ENCODE data around the gene TMX4. TPM values are rescaled to one million over a fixed set of nuclear protein-coding genes. Genes with fewer than 3 reads are reported as not detected.

Gene TMX4
- total and polyA plus RNA-seq, 4 donors, result 12.6 to 17.3 (median 15.9) TPM

DNA sequence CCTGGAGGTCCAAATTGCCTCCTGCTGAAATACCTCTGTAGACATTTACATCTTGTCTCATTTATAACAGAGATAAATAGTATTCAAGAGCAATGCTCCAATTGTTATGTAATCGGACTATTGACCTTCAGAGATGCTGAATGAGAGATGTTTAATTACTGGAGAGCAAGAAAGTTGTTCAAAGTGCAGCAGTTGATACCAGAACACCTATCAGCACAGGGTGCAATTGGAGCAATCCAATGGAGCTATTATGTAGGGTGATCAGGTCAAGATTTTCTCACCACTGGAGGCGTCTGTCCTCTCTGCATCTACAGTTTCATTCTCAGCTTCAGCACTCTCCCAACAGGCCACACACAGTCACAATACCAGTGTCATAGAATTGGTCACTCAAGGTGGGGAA, 19.5 kb upstream of the TMX4 start (continued):
- peak; percentile 85 to 96 for TF ChIP-seq HNF4A (conservative IDR thresholded peaks at IDR 0.05)

DNA sequence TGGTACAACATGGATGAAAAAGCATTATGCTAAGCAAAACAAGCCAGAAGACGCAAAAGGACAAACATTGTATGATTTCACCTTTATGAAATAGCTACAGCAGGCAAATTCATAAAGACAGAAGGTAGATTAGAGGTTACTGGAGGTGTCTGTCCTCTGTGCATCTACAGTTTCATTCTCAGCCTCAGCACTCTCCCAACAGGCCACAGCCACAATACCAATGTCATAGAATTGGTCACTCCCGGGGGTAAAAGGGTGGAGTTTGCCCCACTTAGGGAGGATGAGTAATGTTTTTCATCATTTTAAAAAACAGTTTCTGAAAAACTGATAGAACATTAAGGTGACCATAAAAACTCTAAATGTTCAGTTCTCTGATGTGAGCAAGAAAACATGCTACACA, 17.2 kb upstream of the TMX4 start:
- WGBS, result 91% methylated on average over 2 of the region's 2 CpGs

More for the DNA sequence above, 17.2 kb upstream of the TMX4 start:
- peaks cover 0 to 3% (median 2%) of the 10 kb centered on the region in 4 donors for H3K4me1 ChIP-seq (ENCODE audit: control insufficient read depth in 4 of 4, insufficient read depth in 4 of 4, low read length in 3 of 4)
- no peaks in the 10 kb centered on the region for H3K9me3 ChIP-seq (ENCODE audit: control insufficient read depth in 4 of 4, low read length in 3 of 4)
- no peak for DNase-seq (ENCODE audit: low spot score)
- no peak overlapping the region for H3K27ac ChIP-seq (ENCODE audit: low read depth in 1 of 2, low read length in 2 of 2)
- TF ChIP-seq NR2F2 (IDR thresholded peaks at IDR 0.05) (no peak), SP1 (IDR thresholded peaks at IDR 0.05) (no peak), FOXA1 (IDR thresholded peaks at IDR 0.05) (no peak), RAD21 (IDR thresholded peaks at IDR 0.05) (no peak), HNF4G (IDR thresholded peaks at IDR 0.05) (no peak), JUND (IDR thresholded peaks at IDR 0.05) (no peak), YY1 (IDR thresholded peaks at IDR 0.05) (no peak), RXRA (IDR thresholded peaks at IDR 0.05) (no peak), GABPA (IDR thresholded peaks at IDR 0.05 in 1 of 2, conservative IDR thresholded peaks at IDR 0.05 in 1 of 2) (no peak), TAF1 (conservative IDR thresholded peaks at IDR 0.05) (no peak), FOXA2 (IDR thresholded peaks at IDR 0.05) (no peak), EGR1 (IDR thresholded peaks at IDR 0.05; ENCODE audit: low read depth in 2 of 2) (no peak), HNF4A (conservative IDR thresholded peaks at IDR 0.05) (no peak)
- TF ChIP-seq, protein P1, sequence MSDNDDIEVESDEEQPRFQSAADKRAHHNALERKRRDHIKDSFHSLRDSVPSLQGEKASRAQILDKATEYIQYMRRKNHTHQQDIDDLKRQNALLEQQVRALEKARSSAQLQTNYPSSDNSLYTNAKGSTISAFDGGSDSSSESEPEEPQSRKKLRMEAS (IDR thresholded peaks at IDR 0.05), result no peak
- TF ChIP-seq, protein P2, sequence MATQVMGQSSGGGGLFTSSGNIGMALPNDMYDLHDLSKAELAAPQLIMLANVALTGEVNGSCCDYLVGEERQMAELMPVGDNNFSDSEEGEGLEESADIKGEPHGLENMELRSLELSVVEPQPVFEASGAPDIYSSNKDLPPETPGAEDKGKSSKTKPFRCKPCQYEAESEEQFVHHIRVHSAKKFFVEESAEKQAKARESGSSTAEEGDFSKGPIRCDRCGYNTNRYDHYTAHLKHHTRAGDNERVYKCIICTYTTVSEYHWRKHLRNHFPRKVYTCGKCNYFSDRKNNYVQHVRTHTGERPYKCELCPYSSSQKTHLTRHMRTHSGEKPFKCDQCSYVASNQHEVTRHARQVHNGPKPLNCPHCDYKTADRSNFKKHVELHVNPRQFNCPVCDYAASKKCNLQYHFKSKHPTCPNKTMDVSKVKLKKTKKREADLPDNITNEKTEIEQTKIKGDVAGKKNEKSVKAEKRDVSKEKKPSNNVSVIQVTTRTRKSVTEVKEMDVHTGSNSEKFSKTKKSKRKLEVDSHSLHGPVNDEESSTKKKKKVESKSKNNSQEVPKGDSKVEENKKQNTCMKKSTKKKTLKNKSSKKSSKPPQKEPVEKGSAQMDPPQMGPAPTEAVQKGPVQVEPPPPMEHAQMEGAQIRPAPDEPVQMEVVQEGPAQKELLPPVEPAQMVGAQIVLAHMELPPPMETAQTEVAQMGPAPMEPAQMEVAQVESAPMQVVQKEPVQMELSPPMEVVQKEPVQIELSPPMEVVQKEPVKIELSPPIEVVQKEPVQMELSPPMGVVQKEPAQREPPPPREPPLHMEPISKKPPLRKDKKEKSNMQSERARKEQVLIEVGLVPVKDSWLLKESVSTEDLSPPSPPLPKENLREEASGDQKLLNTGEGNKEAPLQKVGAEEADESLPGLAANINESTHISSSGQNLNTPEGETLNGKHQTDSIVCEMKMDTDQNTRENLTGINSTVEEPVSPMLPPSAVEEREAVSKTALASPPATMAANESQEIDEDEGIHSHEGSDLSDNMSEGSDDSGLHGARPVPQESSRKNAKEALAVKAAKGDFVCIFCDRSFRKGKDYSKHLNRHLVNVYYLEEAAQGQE (IDR thresholded peaks at IDR 0.05), result no peak
- TF ChIP-seq, protein P3, sequence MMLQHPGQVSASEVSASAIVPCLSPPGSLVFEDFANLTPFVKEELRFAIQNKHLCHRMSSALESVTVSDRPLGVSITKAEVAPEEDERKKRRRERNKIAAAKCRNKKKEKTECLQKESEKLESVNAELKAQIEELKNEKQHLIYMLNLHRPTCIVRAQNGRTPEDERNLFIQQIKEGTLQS (IDR thresholded peaks at IDR 0.05), result no peak
- TF ChIP-seq, protein P4, sequence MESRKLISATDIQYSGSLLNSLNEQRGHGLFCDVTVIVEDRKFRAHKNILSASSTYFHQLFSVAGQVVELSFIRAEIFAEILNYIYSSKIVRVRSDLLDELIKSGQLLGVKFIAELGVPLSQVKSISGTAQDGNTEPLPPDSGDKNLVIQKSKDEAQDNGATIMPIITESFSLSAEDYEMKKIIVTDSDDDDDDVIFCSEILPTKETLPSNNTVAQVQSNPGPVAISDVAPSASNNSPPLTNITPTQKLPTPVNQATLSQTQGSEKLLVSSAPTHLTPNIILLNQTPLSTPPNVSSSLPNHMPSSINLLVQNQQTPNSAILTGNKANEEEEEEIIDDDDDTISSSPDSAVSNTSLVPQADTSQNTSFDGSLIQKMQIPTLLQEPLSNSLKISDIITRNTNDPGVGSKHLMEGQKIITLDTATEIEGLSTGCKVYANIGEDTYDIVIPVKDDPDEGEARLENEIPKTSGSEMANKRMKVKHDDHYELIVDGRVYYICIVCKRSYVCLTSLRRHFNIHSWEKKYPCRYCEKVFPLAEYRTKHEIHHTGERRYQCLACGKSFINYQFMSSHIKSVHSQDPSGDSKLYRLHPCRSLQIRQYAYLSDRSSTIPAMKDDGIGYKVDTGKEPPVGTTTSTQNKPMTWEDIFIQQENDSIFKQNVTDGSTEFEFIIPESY (IDR thresholded peaks at IDR 0.05), result no peak
- TF ChIP-seq, protein P5, sequence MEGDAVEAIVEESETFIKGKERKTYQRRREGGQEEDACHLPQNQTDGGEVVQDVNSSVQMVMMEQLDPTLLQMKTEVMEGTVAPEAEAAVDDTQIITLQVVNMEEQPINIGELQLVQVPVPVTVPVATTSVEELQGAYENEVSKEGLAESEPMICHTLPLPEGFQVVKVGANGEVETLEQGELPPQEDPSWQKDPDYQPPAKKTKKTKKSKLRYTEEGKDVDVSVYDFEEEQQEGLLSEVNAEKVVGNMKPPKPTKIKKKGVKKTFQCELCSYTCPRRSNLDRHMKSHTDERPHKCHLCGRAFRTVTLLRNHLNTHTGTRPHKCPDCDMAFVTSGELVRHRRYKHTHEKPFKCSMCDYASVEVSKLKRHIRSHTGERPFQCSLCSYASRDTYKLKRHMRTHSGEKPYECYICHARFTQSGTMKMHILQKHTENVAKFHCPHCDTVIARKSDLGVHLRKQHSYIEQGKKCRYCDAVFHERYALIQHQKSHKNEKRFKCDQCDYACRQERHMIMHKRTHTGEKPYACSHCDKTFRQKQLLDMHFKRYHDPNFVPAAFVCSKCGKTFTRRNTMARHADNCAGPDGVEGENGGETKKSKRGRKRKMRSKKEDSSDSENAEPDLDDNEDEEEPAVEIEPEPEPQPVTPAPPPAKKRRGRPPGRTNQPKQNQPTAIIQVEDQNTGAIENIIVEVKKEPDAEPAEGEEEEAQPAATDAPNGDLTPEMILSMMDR (IDR thresholded peaks at IDR 0.05; ENCODE audit: low read depth, low read length, missing input control), result no peak
- no peak overlapping the region for H3K4me3 ChIP-seq (ENCODE audit: low read depth in 1 of 3, low read length in 3 of 3)
- H3K36me3 ChIP-seq (ENCODE audit: control insufficient read depth in 4 of 4, insufficient read depth in 3 of 4, low read depth in 1 of 4, low read length in 3 of 4), result no peaks in the 10 kb centered on the region
- H3K27me3 ChIP-seq (ENCODE audit: control insufficient read depth in 4 of 4, insufficient read depth in 4 of 4, low read length in 3 of 4), result no peaks in the 10 kb centered on the region
- no peak overlapping the region for H3K9ac ChIP-seq (ENCODE audit: low read depth in 1 of 2, low read length in 2 of 2)
